SU-DHL-6 (cell line): ENCODE measurements around the gene HSPA13.

Experiments
- H2AFZ ChIP-seq: fragments of 200-600 bp; sonication (generic); 2 replicates; pipeline ENCODE4 v1.6.1; 2014; ENCODE audit warnings: low read depth, mild to moderate bottlenecking, moderate library complexity, mixed read lengths, antibody characterized with exemption, low read length; ENCODE audit not compliant: severe bottlenecking
- H3F3A ChIP-seq: fragments of 200-600 bp; shearing (Covaris generic); 2 replicates; pipeline ENCODE4 v1.6.0; 2016; ENCODE audit warnings: antibody characterized with exemption, mild to moderate bottlenecking; ENCODE audit not compliant: insufficient read depth
- H3K27ac ChIP-seq: fragments of 200-600 bp; sonication (generic); 2 replicates; pipeline ENCODE4 v1.5.1; 2016; ENCODE audit warnings: low read depth, mild to moderate bottlenecking, low read length, moderate library complexity, mixed read lengths
- H3K27me3 ChIP-seq: fragments of 200-600 bp; sonication (generic), shearing (Covaris generic); 2 replicates; pipeline ENCODE4 v1.6.0; 2014; ENCODE audit warnings: mild to moderate bottlenecking, low read length
- H3K36me3 ChIP-seq: fragments of 200-600 bp; sonication (generic); 2 replicates; pipeline ENCODE4 v1.6.1; 2014; ENCODE audit warnings: mild to moderate bottlenecking, low read length, mixed read lengths
- H3K4me2 ChIP-seq: fragments of 300-600, 200-600 bp; shearing (Covaris generic), sonication (generic); 2 replicates; pipeline ENCODE4 v1.6.0; 2014; ENCODE audit warnings: low read length, low read depth, mild to moderate bottlenecking; ENCODE audit not compliant: poor library complexity, severe bottlenecking
- H3K4me3 ChIP-seq: fragments of 200-600 bp; sonication (generic); 2 replicates; pipeline ENCODE4 v1.5.1; 2014; ENCODE audit warnings: antibody characterized with exemption, low read length, mild to moderate bottlenecking, mixed read lengths; ENCODE audit not compliant: insufficient read depth, poor library complexity, severe bottlenecking
- H3K79me2 ChIP-seq: fragments of 200-600 bp; sonication (generic); 2 replicates; pipeline ENCODE4 v1.6.1; 2014; ENCODE audit warnings: mild to moderate bottlenecking, low read length, moderate library complexity; ENCODE audit not compliant: insufficient read depth
- H3K9ac ChIP-seq: fragments of 200-600 bp; sonication (generic); 2 replicates; pipeline ENCODE4 v1.7.0; 2014; ENCODE audit warnings: mild to moderate bottlenecking, low read length
- H3K9me2 ChIP-seq: fragments of 200-600 bp; sonication (generic); replicated peaks from 2 replicates; pipeline ENCODE4 v1.6.1; 2014; ENCODE audit warnings: low read length; ENCODE audit not compliant: insufficient read depth
- H3K9me3 ChIP-seq: fragments of 200-600 bp; sonication (generic); 2 replicates; pipeline ENCODE4 v1.6.1; 2014; ENCODE audit warnings: low read length, mixed read lengths; ENCODE audit not compliant: insufficient read depth
- H4K20me1 ChIP-seq: fragments of 200-600 bp; sonication (generic); 2 replicates; pipeline ENCODE4 v1.6.1; 2014; ENCODE audit warnings: low read depth, mild to moderate bottlenecking, antibody characterized with exemption, low read length, moderate library complexity, mixed read lengths
- CTCF ChIP-seq: fragments of 200-600 bp; sonication (generic); IDR thresholded peaks from one replicate; pipeline ENCODE4 v1.5.1; 2017; ENCODE audit warnings: antibody characterized with exemption, mild to moderate bottlenecking, low read length, moderate library complexity; ENCODE audit not compliant: insufficient read depth, poor library complexity, severe bottlenecking
- EZH2phosphoT487 ChIP-seq: fragments of 200-600 bp; sonication (generic), shearing (Covaris generic); conservative IDR thresholded peaks from 2 replicates; pipeline ENCODE4 v1.6.1; 2018; ENCODE audit warnings: mild to moderate bottlenecking, antibody characterized with exemption, low read length, moderate library complexity, mixed read lengths

Gene HSPA13

GRCh38 chr21:14405962-14406361, 23.0 kb upstream of the HSPA13 start:
- Histone ChIP-seq H3F3A (no peaks in the 10 kb centered on the region), H4K20me1 (no peaks in the 10 kb centered on the region), H3K36me3 (no peaks in the 10 kb centered on the region), H3K27me3 (no peaks in the 10 kb centered on the region), H3K4me2 (no peak overlapping the region), H3K4me3 (no peak overlapping the region), H2AFZ (no peak overlapping the region), H3K27ac (no peak overlapping the region), H3K9me3 (no peaks in the 10 kb centered on the region), H3K79me2 (no peaks in the 10 kb centered on the region), H3K9me2 (no peaks in the 10 kb centered on the region), H3K9ac (no peak overlapping the region)
- TF ChIP-seq CTCF (no peak), EZH2phosphoT487 (no peak)

GRCh38 chr21:14405225-14405624, 22.3 kb upstream of the HSPA13 start:
- TF ChIP-seq EZH2phosphoT487, result no peak
- no peak for TF ChIP-seq CTCF
- Histone ChIP-seq H3K27me3 (no peaks in the 10 kb centered on the region), H3K79me2 (no peaks in the 10 kb centered on the region), H3K4me2 (no peak overlapping the region), H2AFZ (no peak overlapping the region), H3K27ac (no peak overlapping the region), H3K9ac (no peak overlapping the region), H3K9me3 (no peaks in the 10 kb centered on the region), H3F3A (no peaks in the 10 kb centered on the region), H3K4me3 (no peak overlapping the region), H3K9me2 (no peaks in the 10 kb centered on the region), H4K20me1 (no peaks in the 10 kb centered on the region), H3K36me3 (no peaks in the 10 kb centered on the region)

GRCh38 chr21:14403681-14404318, 20.9 kb upstream of the HSPA13 start:
- H3K4me3 ChIP-seq, result no peak overlapping the region
- H3K27ac ChIP-seq, result no peak overlapping the region
- no peaks in the 10 kb centered on the region for H4K20me1 ChIP-seq
- H2AFZ ChIP-seq, result no peak overlapping the region
- H3K36me3 ChIP-seq, result 0 out of 2 replicates have a peak, but pooled peaks cover 3% of the 10 kb centered on the region
- no peak overlapping the region for H3K4me2 ChIP-seq
- TF ChIP-seq EZH2phosphoT487 (no peak), CTCF (peak; percentile 58)
- no peak overlapping the region for H3K9ac ChIP-seq
- no peaks in the 10 kb centered on the region for H3K79me2 ChIP-seq
- H3F3A ChIP-seq, result no peaks in the 10 kb centered on the region
- no peaks in the 10 kb centered on the region for H3K27me3 ChIP-seq
- no peaks in the 10 kb centered on the region for H3K9me2 ChIP-seq
- peaks cover 6% of the 10 kb centered on the region; the same call in 1 of the 2 replicates for H3K9me3 ChIP-seq
